Measurements from ENCODE around the gene SLC35F1.

Gene SLC35F1

GRCh38 chr6:118198746-118199145, 291.7 kb downstream of the SLC35F1 start:
- DNase-seq (ENCODE audit: low read depth): no peak

DNA sequence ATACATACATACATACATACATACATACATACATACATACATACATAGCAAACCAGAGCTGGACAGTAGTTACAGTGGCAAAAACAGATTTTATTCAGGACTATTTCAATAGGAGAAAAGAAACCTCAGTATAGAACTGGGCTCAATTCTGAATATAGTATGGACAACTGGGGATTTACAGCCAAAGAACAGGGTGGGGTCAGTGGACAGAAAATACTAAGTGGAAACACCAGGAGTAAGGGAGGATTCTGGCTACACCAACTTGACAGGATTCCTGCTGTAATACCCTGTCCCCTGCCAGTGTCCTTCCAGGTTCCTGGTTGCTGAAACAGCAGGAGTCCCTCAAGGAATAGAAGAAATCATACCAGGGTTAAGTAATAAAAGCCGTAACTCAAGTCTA, 293.1 kb downstream of the SLC35F1 start:
- DNase-seq (ENCODE audit: low read depth): no peak

GRCh38 chr6:118202517-118202916, 295.5 kb downstream of the SLC35F1 start:
- DNase-seq (ENCODE audit: low read depth): no peak

DNA sequence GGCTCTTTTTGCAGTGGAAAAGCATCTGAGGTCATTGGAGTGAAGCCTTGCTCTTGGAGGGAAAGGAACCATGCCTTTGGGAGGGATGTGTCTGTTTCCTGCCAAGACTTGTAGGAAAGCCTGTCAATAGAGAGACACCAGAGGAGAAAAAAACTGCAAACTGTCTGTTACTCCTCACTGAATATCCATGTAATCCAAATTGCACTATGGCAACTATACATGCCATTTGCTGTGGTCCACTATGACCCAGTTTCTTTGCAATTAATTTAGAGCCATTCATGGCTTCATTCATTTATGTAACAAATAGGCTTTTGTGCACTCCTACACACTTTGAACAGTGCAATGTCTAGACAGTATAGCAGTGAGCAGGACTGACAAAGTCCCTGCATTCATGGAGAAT, 296.5 kb downstream of the SLC35F1 start:
- no peak for DNase-seq (ENCODE audit: low read depth)

DNA sequence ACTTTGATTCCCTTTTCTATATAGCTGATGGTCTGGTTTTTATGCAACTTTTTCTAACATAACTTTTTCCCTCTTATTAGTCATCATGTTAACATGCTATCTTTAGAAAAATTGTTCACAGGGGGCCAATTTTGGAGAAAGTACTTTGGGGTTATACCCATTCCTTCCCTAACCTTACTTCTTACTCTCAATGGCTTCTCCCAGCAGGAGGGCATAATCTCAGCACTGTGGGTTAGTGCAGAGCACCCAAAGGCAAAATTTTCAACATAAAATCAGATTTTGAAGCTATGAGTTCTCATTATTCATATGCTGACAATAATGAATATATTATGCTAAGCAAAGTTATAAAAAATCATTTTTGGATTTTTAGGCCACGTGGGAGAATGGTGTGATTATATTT, 299.2 kb downstream of the SLC35F1 start:
- no peak for DNase-seq (ENCODE audit: low read depth)

DNA sequence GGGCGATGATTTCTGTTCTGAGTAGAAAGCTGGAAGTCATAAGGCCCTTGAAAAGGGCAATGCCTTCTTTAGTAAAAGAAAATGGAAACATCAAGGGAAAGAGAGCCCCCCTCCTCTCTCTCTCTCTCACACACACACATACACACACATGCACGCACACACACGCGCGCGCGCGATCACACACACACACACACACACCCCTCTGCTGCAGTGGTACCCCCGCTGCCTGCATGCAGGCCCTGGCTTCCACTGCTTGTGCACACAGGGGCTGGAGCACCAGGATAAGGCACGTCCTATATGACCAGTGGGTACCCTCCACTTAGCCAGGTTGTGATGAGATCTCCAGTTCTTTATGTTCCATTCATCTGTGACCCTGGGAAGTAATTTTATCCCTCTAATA, 300.9 kb downstream of the SLC35F1 start:
- DNase-seq (ENCODE audit: low read depth): no peak

GRCh38 chr6:118212451-118213173, 305.5 kb downstream of the SLC35F1 start:
- no peak for DNase-seq (ENCODE audit: low read depth)

DNA sequence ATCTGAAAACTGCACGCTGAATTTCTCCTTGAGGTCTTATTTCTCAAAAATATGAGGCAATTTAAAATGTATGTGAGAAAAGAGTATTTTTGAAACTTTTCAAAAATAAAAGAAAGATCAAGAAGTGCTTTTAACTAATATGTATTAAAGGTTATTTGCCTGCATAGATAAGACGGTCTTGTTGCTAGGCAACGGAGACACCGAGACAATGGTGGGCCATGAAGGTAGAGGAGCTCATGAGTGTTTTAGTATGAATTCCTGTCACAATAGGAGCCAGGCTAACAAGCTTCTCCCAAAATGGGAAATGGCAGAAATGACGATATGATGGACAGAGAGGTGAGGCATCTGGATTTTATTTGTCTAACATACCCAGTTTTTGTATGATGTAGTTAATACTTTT, 308.2 kb downstream of the SLC35F1 start:
- no peak for DNase-seq (ENCODE audit: low read depth)

- DNase-seq (ENCODE audit: low read depth): no peak
These were observed 309.7 kb downstream of the SLC35F1 start for GRCh38 chr6:118216751-118217150.

DNA sequence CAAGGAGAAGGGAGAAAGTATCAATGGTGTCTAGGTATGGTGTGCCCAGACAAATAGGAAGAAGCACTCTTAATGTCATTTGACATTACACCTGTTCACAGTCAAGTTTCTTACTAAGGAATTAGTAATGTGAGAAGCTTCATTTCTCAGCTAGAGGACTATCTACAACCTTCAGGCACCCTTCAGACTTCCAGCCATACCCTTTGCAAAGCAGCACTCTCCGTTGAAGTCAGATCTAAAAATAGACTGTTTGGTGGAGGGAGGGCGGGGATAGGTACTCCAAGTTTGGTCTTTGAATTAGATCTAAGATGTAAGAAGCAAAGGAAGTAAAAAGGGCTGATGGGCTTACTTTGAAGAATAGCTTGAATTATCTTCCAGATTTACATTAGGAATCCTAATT, 311.1 kb downstream of the SLC35F1 start:
- DNase-seq (ENCODE audit: low read depth): no peak

GRCh38 chr6:118220429-118221128, 313.5 kb downstream of the SLC35F1 start:
- DNase-seq (ENCODE audit: low read depth): no peak

GRCh38 chr6:118223316-118223715, 316.3 kb downstream of the SLC35F1 start:
- no peak for DNase-seq (ENCODE audit: low read depth)

GRCh38 chr6:118228886-118229285, 321.8 kb downstream of the SLC35F1 start:
- DNase-seq (ENCODE audit: low read depth): no peak

GRCh38 chr6:118240878-118241528, 333.9 kb downstream of the SLC35F1 start:
- no peak for DNase-seq (ENCODE audit: low read depth)

GRCh38 chr6:118246406-118246805, 339.3 kb downstream of the SLC35F1 start:
- DNase-seq (ENCODE audit: low read depth): no peak

- no peak for DNase-seq (ENCODE audit: low read depth)
These were observed 341.1 kb downstream of the SLC35F1 start for GRCh38 chr6:118248171-118248570.

GRCh38 chr6:118249680-118250079, 342.6 kb downstream of the SLC35F1 start:
- DNase-seq (ENCODE audit: low read depth): no peak

DNA sequence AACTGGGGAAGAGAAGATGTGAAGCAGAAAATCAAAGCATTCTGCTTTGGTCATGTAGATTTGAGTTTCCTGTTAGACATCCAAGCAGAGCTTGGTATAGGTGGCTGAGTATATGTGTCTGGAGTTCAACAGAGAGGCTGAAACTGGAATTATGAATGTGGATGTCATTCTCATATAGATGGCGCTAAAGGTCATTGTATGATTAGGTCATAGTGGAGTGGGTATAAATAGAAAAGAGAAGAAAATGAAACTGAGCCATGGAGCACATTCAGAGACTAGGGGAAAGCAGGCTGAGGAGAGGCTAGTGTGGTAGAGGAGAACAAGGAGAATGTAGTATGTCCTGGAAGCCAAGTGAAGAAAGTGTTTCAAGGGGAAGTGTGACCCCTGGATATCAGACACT, 345.4 kb downstream of the SLC35F1 start:
- no peak for DNase-seq (ENCODE audit: low read depth)

DNA sequence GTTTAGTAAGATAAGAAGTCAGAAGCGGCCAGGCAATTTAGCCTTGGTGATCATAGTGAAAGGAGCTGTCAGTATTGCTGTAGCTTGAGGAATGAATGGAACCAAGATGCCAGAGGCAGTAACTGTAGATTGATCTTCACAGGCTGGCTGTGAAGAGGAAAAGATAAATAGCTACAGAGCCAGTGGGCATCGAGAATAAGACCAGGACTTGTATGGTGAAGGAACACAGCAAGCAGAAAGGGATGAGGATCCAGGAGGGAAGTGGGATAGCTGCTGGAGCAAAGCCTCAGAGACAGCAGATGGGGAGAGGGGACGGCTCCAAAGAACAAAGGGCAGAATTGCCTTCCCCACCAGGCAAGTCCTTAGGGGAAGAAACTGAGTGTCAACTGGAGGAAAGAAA, 346.7 kb downstream of the SLC35F1 start:
- no peak for DNase-seq (ENCODE audit: low read depth)

DNA sequence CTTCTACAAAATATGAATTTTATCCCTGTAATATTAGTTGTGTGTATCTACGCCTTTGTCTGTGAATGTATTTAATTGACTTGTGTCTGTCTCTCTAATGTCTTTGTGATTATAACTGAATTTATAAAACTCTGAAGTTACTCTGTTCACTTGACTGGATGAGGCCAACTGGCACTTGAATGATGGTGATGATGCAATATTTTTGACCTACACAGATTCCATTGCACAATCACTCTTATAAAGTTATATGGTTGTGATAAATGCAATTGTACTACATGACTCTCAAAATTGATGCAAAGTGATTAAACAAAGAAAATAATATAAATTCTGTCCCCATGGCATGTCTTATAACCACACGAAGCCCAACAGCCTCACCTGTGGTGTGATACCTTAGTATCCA, 353.8 kb downstream of the SLC35F1 start:
- no peak for DNase-seq (ENCODE audit: low read depth)

GRCh38 chr6:118263921-118264486, 356.9 kb downstream of the SLC35F1 start:
- no peak for DNase-seq (ENCODE audit: low read depth)

DNA sequence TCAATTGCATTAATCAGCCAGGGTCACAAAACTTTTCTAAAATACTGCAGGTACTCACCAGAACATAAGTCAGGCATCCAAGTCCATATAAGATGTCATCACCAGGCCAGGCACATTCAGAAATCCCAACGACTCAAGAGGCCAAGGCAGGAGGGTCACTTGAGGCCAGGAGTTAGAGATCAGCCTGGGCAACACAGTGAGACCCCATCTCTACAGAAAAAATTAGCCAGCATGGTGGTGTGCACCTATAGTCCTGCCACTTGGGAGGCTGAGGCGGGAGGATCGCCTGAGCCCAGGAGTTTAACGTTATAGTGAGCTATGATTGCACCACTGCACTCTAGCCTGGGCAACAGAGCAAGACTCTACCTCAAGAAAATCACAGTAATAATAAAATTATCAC, 362.6 kb downstream of the SLC35F1 start:
- DNase-seq (ENCODE audit: low read depth): no peak

DNA sequence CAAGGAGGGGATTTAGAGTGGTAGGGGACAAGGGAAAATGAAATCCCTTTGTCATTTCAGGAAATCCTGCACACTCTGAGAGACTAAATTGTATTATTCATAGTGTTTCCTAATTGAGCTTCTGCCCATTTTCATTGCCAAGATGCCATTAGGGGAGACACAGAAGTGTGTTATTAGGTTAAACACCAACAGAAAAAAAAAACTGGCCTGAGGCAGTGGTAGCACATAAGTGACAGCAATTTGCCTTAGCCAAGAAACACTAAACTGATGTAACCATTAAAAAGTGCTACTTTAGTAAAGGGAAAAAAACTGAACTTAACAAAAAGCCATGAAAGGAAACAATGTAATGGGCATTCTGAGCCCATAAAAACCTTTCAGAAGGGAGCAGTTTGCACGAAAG, 370.6 kb downstream of the SLC35F1 start:
- DNase-seq (ENCODE audit: low read depth): no peak

Measured in stimulated activated CD8-positive, alpha-beta memory T cell treated with anti-CD3 and anti-CD28 coated beads, Interleukin-7, amount 100 ng/mL, for 24 hours (primary cell).